HCT116 (cell line): Measurements from ENCODE around the gene SNAPC2. TPM values are rescaled to one million over a fixed set of nuclear protein-coding genes. Genes with fewer than 3 reads are reported as not detected.

ENCODE experiments used
- ATAC-seq: fragments of 200-7000 bp; cut with Tn5 transposase; 2 replicates; pipeline ENCODE4 v1.9.1; 2020; ENCODE audit warnings: mild to moderate bottlenecking, moderate library complexity
- BruUV-seq: library from RNA; stranded (reverse); fragments of 400-500 nt; replicated peaks from 2 replicates; lab custom pipeline; 2021; lab: Mats Ljungman, UMichigan
- CTCF ChIA-PET: fragments of 300-600 bp; sonication (Branson Sonifier 250); formaldehyde crosslinking; loops from one replicate; lab custom pipeline; 2021; ENCODE audit warnings: antibody characterized with exemption; lab: Charles Lee
- POLR2A ChIA-PET: fragments of 300-600, 350-600 bp; sonication (Branson Sonifier 250); formaldehyde crosslinking; loops from one replicate; lab custom pipeline; 2021; ENCODE audit warnings: antibody characterized with exemption; lab: Charles Lee
- RAD21 ChIA-PET, 2 experiments: fragments of 300-600 bp; sonication (Branson Sonifier 250); formaldehyde crosslinking; loops; one replicate each; lab custom pipeline; 2023; ENCODE audit warnings: low total read pairs in 2 of 2; ENCODE audit not compliant: uncharacterized antibody in 2 of 2, unreplicated experiment in 2 of 2, low non-redundant PET in 1 of 2; lab: Charles Lee
- DNase-seq: peaks from one replicate; pipeline ENCODE4 v3.0.0-alpha.2; 2010; ENCODE audit warnings: low read depth, low spot score
- H2AFZ ChIP-seq: fragments of 200-600 bp; shearing (Covaris generic), sonication (generic); 2 replicates; pipeline ENCODE4 v1.6.1; 2017; ENCODE audit warnings: low read depth, mixed run types, mixed read lengths, antibody characterized with exemption, low read length; ENCODE audit not compliant: poor library complexity, severe bottlenecking
- H3K27ac ChIP-seq: 2 replicates; pipeline ENCODE4 v1.5.1; 2012; ENCODE audit warnings: low read depth, low read length
- H3K27me3 ChIP-seq: fragments of 200-600 bp; sonication (generic); 2 replicates; pipeline ENCODE4 v1.6.1; 2016; ENCODE audit warnings: mixed run types, low read length, mixed read lengths; ENCODE audit not compliant: insufficient read depth
- H3K36me3 ChIP-seq, 2 experiments: fragments of 200-500 bp in 1 of 2; fragments of 200-600 bp in 1 of 2; sonication (Bioruptor generic) in 1 of 2; sonication (generic) in 1 of 2; 2 replicates each; pipeline versions ENCODE4 v1.5.1 to v1.6.1; 2014 to 2016; ENCODE audit warnings: low read length in 2 of 2, inconsistent platforms in 1 of 2, mixed read lengths in 1 of 2, mixed run types in 1 of 2; ENCODE audit not compliant: insufficient read depth in 2 of 2, control insufficient read depth in 1 of 2
- H3K4me1 ChIP-seq, 2 experiments: fragments of 200-600 bp in 1 of 2; sonication (generic) in 1 of 2; 2 replicates each; pipeline versions ENCODE4 v1.5.1 to v1.6.1; 2012 to 2017; ENCODE audit warnings: low read length in 2 of 2, inconsistent platforms in 1 of 2, mild to moderate bottlenecking in 1 of 2, mixed read lengths in 1 of 2, mixed run types in 1 of 2, moderate library complexity in 1 of 2; ENCODE audit not compliant: insufficient read depth in 2 of 2, control insufficient read depth in 1 of 2
- H3K4me2 ChIP-seq: fragments of 200-600 bp; sonication (generic); 2 replicates; pipeline ENCODE4 v1.6.1; 2017; ENCODE audit warnings: mixed run types, low read length, mixed read lengths
- H3K4me3 ChIP-seq, 2 experiments: fragments of 200-600 bp in 1 of 2; sonication (generic) in 1 of 2; replicated peaks in 1 of 2; 2 replicates each; pipeline ENCODE4 v1.5.1; 2011 to 2016; ENCODE audit warnings: low read length in 2 of 2, control low read depth in 1 of 2, low read depth in 1 of 2, mild to moderate bottlenecking in 1 of 2, mixed read lengths in 1 of 2, mixed run types in 1 of 2
- H3K79me2 ChIP-seq: fragments of 200-600 bp; sonication (generic); 2 replicates; pipeline ENCODE4 v1.6.1; 2017; ENCODE audit warnings: mild to moderate bottlenecking, mixed run types, low read length, moderate library complexity, mixed read lengths; ENCODE audit not compliant: insufficient read depth
- H3K9ac ChIP-seq: fragments of 200-600 bp; sonication (generic); 2 replicates; pipeline ENCODE4 v1.6.1; 2016; ENCODE audit warnings: low read length, mixed read lengths
- H3K9me2 ChIP-seq: fragments of 200-600 bp; sonication (generic), shearing (Covaris generic); 2 replicates; pipeline ENCODE4 v1.6.1; 2017; ENCODE audit warnings: mixed run types, mild to moderate bottlenecking, moderate library complexity; ENCODE audit not compliant: insufficient read depth
- H3K9me3 ChIP-seq, 2 experiments: fragments of 200-500 bp in 1 of 2; fragments of 200-600 bp in 1 of 2; sonication (Bioruptor generic) in 1 of 2; sonication (generic) in 1 of 2; 2 replicates each; pipeline ENCODE4 v1.6.1; 2014 to 2017; ENCODE audit warnings: low read length in 2 of 2, mixed read lengths in 2 of 2, inconsistent platforms in 1 of 2, low read depth in 1 of 2, mild to moderate bottlenecking in 1 of 2, mixed run types in 1 of 2, moderate library complexity in 1 of 2; ENCODE audit not compliant: control insufficient read depth in 1 of 2, insufficient read depth in 1 of 2
- H4K20me1 ChIP-seq: fragments of 200-600 bp; sonication (generic), shearing (Covaris generic); 2 replicates; pipeline ENCODE4 v1.6.1; 2017; ENCODE audit warnings: mixed run types, mild to moderate bottlenecking, moderate library complexity; ENCODE audit not compliant: insufficient read depth
- ATF3 ChIP-seq: IDR thresholded peaks from 2 replicates; pipeline ENCODE4 v1.6.1; 2012
- CTCF ChIP-seq, 3 experiments: fragments of 200-600 bp in 1 of 3; sonication (generic) in 1 of 3; IDR thresholded peaks in 2 of 3; conservative IDR thresholded peaks in 1 of 3; 2 replicates each; pipeline ENCODE4 v1.5.1; 2012 to 2017; ENCODE audit warnings: low read depth in 2 of 3, low read length in 2 of 3, antibody characterized with exemption in 1 of 3, borderline replicate concordance in 1 of 3, control low read depth in 1 of 3, mild to moderate bottlenecking in 1 of 3, mixed read lengths in 1 of 3, mixed run types in 1 of 3, moderate library complexity in 1 of 3; ENCODE audit not compliant: insufficient read depth in 1 of 3
- EZH2 ChIP-seq: fragments of 200-600 bp; sonication (generic); IDR thresholded peaks from 2 replicates; pipeline ENCODE4 v1.6.1; 2017; ENCODE audit warnings: antibody characterized with exemption, mixed run types
- JUND ChIP-seq: IDR thresholded peaks from 2 replicates; pipeline ENCODE4 v1.6.1; 2012
- RAD21 ChIP-seq: IDR thresholded peaks from 2 replicates; pipeline ENCODE4 v1.6.1; 2012; ENCODE audit warnings: low read depth, mild to moderate bottlenecking
- TCF7L2 ChIP-seq: IDR thresholded peaks from 2 replicates; pipeline ENCODE4 v1.7.0; 2011; ENCODE audit warnings: borderline replicate concordance, inconsistent platforms; ENCODE audit not compliant: insufficient read depth, insufficient read length; ENCODE audit errors: extremely low read depth
- ZFX ChIP-seq: fragments of 450-650 bp; IDR thresholded peaks from 2 replicates; pipeline ENCODE4 v1.6.1; 2017
- intact Hi-C: fragments of 100-400 bp; cut with micrococcal nuclease; formaldehyde crosslinking; loops from 2 replicates; pipeline ENCODE4 v1.10.0; 2022
- total RNA-seq: library from RNA; stranded (reverse); gene quantifications from one replicate; pipeline ENCODE4 v1.2.1, GENCODE V29; 2021; ENCODE audit not compliant: unreplicated experiment

The SNAPC2 gene
- total RNA-seq, 1 experiment from 2014 or later, result 42.9 TPM

DNA sequence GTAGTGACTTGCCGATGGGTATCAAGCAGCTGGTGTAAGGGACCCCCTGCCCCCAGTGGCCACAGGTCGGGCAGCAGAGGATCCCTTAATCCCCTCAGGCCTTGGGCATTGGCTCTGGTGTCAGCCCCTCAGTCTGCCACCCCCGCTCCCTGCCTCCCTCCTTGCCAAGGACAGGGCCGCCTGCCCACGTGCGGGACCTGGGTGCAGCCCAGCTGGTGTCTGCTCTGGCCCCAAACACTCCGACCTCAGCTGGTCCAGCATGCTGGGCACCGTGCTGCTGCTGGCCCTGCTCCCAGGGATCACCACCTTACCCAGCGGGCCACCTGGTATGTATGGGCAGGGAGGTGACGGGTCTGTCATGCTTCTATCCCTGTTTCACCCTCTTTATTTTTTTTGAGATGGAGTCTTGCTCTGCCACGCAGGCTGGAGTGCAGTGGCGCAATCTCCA, 5.5 kb upstream of the SNAPC2 start, which contains the start of gene TGFBR3L:
Gene TGFBR3L, plus strand, starts transcription at position 233 of the 448 bp plus-strand sequence.
- CTCF ChIA-PET, result no interaction called here
- POLR2A ChIA-PET, result no interaction called here
- H3K9ac ChIP-seq, result peak within 1 kb of the TSS; percentile 89; the same call in 1 of the 2 replicates
- H3K9me2 ChIP-seq, result no peaks in the 10 kb centered on the region
- DNase-seq (no peak), ATAC-seq (no peak)
- intact Hi-C loops, result no loop called here
- H3K79me2 ChIP-seq, result peaks cover 10% of the 10 kb centered on the region; the same call in 1 of the 2 replicates
- H3K4me2 ChIP-seq, result peak within 1 kb of the TSS; percentile 91
- H3K4me3 ChIP-seq, result no peak within 1 kb of the TSS
- H3K4me1 ChIP-seq, result peaks cover 14 to 42% of the 10 kb centered on the region in 2 experiments; a peak in 3 of 4 replicates
- TF ChIP-seq ZFX (no peak), JUND (no peak), ATF3 (no peak), TCF7L2 (no peak), RAD21 (no peak), CTCF (IDR thresholded peaks at IDR 0.05 in 2 of 3, conservative IDR thresholded peaks at IDR 0.05 in 1 of 3; ENCODE audit: borderline replicate concordance in 1 of 3, insufficient read depth in 1 of 3, low read depth in 2 of 3, low read length in 2 of 3) (no peak), EZH2 (no peak)
- peaks cover 5 to 6% of the 10 kb centered on the region in 2 experiments; a peak in 3 of 4 replicates for H3K36me3 ChIP-seq
- RAD21 ChIA-PET, result no interaction called here
- no peak within 1 kb of the TSS for H2AFZ ChIP-seq
- H4K20me1 ChIP-seq, result no peaks in the 10 kb centered on the region
- BruUV-seq, result no TSS peak
- H3K9me3 ChIP-seq, result no peaks in the 10 kb centered on the region
- peak within 1 kb of the TSS; percentile 89 for H3K27ac ChIP-seq
- H3K27me3 ChIP-seq, result no peaks in the 10 kb centered on the region
